Kidney (tissue), 14 donors: Measurements from ENCODE around the gene GALNT11. TPM values are rescaled to one million over a fixed set of nuclear protein-coding genes. Genes with fewer than 3 reads are reported as not detected.

Source experiments
- DNase-seq, 5 donors: peaks; one replicate each; pipeline ENCODE4 v3.0.0-alpha.2; 2013 to 2020
- FAIRE-seq: peaks from 2 replicates; lab custom pipeline; 2012; peaks lifted over from hg19 to GRCh38; lab: Jason Lieb, UNC
- H3K27ac ChIP-seq, 2 donors: one replicate each; pipeline ENCODE4 v1.7.0; 2013; ENCODE audit warnings: low read depth in 2 of 2, low read length in 2 of 2, inconsistent platforms in 1 of 2
- H3K27me3 ChIP-seq: one replicate; pipeline ENCODE4 v1.7.1; 2013; ENCODE audit warnings: low read length, inconsistent platforms; ENCODE audit not compliant: control insufficient read depth, insufficient read depth
- H3K36me3 ChIP-seq, 3 donors: one replicate each; pipeline versions ENCODE4 v1.7.0 to v1.7.1; 2013; ENCODE audit warnings: low read length in 3 of 3, control low read depth in 1 of 3, inconsistent platforms in 1 of 3; ENCODE audit not compliant: insufficient read depth in 3 of 3, control insufficient read depth in 2 of 3
- H3K4me1 ChIP-seq, 3 donors: one replicate each; pipeline versions ENCODE4 v1.7.0 to v1.7.1; 2013; ENCODE audit warnings: low read length in 3 of 3, inconsistent platforms in 1 of 3, low read depth in 1 of 3; ENCODE audit not compliant: control insufficient read depth in 2 of 3, insufficient read depth in 2 of 3
- H3K4me3 ChIP-seq, 3 donors: one replicate each; pipeline versions ENCODE4 v1.7.0 to v1.8.1; 2013; ENCODE audit warnings: low read length in 3 of 3, control low read depth in 1 of 3, inconsistent platforms in 1 of 3
- H3K9ac ChIP-seq, 3 donors: one replicate each; pipeline versions ENCODE4 v1.7.0 to v1.7.1; 2013; ENCODE audit warnings: low read length in 3 of 3, control low read depth in 1 of 3, inconsistent platforms in 1 of 3
- H3K9me3 ChIP-seq, 3 donors: one replicate each; pipeline versions ENCODE4 v1.7.0 to v1.7.1; 2013; ENCODE audit warnings: low read length in 3 of 3, control low read depth in 1 of 3, inconsistent platforms in 1 of 3; ENCODE audit not compliant: control insufficient read depth in 2 of 3, insufficient read depth in 1 of 3
- intact Hi-C: fragments of 100-400 bp; cut with DNase I; formaldehyde crosslinking; loops from one replicate; pipeline ENCODE4 v1.11.1; 2022
- polyA plus RNA-seq: library from polyadenylated mRNA; stranded (reverse); fragments of 350-450 nt; fragmentation: Illumina TruSeq; extraction: RNeasy Lipid Tissue Mini Kit (QIAGEN cat#74804); gene quantifications from one replicate; pipeline ENCODE4 v1.2.3, GENCODE V29; 2014; ENCODE audit warnings: low read depth, low replicate concordance; ENCODE audit not compliant: insufficient read depth
- total RNA-seq: library from RNA; stranded (reverse); fragmentation: NEBNext Ultra II Directional; extraction: Animal tissue kit (Norgen Biotek cat#: 25700); gene quantifications from one replicate; pipeline ENCODE4 v1.2.1, GENCODE V29; 2021
- TF ChIP-seq, protein P1 (sequence below): IDR thresholded peaks from 3 replicates; pipeline ENCODE4 v1.5.1; 2012; ENCODE audit warnings: mild to moderate bottlenecking, moderate library complexity, borderline replicate concordance; ENCODE audit not compliant: insufficient read depth; ENCODE audit errors: extremely low read depth
- donor health status: control.
- donor health status: control.
- donor health status: control.
- donor health status: control.
- donor health status: control.
- donor health status: DM: yes; HTN: yes; CAD: no.
- donor health status: Normal renal cell carcinoma (clear cell type).

GALNT11 gene
- total and polyA plus RNA-seq, 2 donors from 2014 or later: 86.3 to 116 TPM

DNA sequence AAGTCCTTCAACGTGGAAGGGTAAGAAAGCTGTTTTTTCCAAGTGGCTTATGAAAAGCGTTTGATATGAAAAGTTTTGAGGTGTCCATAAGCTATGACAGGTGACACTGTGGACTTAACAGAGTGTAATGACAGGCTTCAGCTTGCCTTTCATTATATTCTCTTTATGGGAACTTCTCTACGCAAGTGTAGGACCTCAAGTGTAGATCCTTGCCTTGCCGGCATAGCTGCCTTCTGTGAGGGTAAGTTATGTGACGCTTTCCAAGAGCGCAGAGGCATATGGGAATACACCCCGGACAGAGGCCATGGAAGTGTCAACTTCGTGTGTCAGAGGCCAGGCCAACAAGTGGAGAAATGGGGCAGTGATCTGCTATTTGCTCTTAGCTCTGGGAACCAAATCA, 91.9 kb downstream of the GALNT11 start:
- TF ChIP-seq, protein P1, sequence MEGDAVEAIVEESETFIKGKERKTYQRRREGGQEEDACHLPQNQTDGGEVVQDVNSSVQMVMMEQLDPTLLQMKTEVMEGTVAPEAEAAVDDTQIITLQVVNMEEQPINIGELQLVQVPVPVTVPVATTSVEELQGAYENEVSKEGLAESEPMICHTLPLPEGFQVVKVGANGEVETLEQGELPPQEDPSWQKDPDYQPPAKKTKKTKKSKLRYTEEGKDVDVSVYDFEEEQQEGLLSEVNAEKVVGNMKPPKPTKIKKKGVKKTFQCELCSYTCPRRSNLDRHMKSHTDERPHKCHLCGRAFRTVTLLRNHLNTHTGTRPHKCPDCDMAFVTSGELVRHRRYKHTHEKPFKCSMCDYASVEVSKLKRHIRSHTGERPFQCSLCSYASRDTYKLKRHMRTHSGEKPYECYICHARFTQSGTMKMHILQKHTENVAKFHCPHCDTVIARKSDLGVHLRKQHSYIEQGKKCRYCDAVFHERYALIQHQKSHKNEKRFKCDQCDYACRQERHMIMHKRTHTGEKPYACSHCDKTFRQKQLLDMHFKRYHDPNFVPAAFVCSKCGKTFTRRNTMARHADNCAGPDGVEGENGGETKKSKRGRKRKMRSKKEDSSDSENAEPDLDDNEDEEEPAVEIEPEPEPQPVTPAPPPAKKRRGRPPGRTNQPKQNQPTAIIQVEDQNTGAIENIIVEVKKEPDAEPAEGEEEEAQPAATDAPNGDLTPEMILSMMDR: no peak
- peaks cover 14 to 76% (median 45%) of the 10 kb centered on the region in 3 donors for H3K36me3 ChIP-seq

GRCh38 chr7:152120210-152120609, 94.7 kb downstream of the GALNT11 start:
- FAIRE-seq (no peak), DNase-seq (no peak)
- intact Hi-C loops: no loop called here
- H3K27ac ChIP-seq: no peak overlapping the region
- H3K4me3 ChIP-seq: no peak overlapping the region
- no peak overlapping the region for H3K9ac ChIP-seq
- H3K9me3 ChIP-seq: peaks cover 0 to 7% (median 0%) of the 10 kb centered on the region in 3 donors
- H3K4me1 ChIP-seq: no peaks in the 10 kb centered on the region
- TF ChIP-seq, protein P1: no peak
- peaks cover 20 to 85% (median 49%) of the 10 kb centered on the region in 3 donors for H3K36me3 ChIP-seq
- H3K27me3 ChIP-seq: no peaks in the 10 kb centered on the region

More for the DNA sequence above, 91.9 kb downstream of the GALNT11 start:
- intact Hi-C loops: no loop called here
- DNase-seq: no peak
- Histone ChIP-seq H3K27ac (no peak overlapping the region), H3K9ac (no peak overlapping the region), H3K27me3 (no peaks in the 10 kb centered on the region), H3K9me3 (no peaks in the 10 kb centered on the region), H3K4me1 (no peaks in the 10 kb centered on the region), H3K4me3 (no peak overlapping the region)
- FAIRE-seq: no peak

GRCh38 chr7:152120776-152121175, 95.3 kb downstream of the GALNT11 start:
- H3K27me3 ChIP-seq: no peaks in the 10 kb centered on the region
- peaks cover 0 to 7% (median 0%) of the 10 kb centered on the region in 3 donors for H3K9me3 ChIP-seq
- H3K27ac ChIP-seq: no peak overlapping the region
- H3K4me1 ChIP-seq: no peaks in the 10 kb centered on the region
- intact Hi-C loops: no loop called here
- TF ChIP-seq, protein P1: no peak
- H3K4me3 ChIP-seq: no peak overlapping the region
- H3K36me3 ChIP-seq: peaks cover 20 to 87% (median 48%) of the 10 kb centered on the region in 3 donors
- no peak for DNase-seq
- H3K9ac ChIP-seq: no peak overlapping the region
- no peak for FAIRE-seq

- no peaks in the 10 kb centered on the region for H3K4me1 ChIP-seq
- H3K27ac ChIP-seq: no peak overlapping the region
- peaks cover 20 to 84% (median 48%) of the 10 kb centered on the region in 3 donors for H3K36me3 ChIP-seq
- H3K4me3 ChIP-seq: no peak overlapping the region
- FAIRE-seq (no peak), DNase-seq (no peak)
- no peaks in the 10 kb centered on the region for H3K27me3 ChIP-seq
- intact Hi-C loops: no loop called here
- no peak overlapping the region for H3K9ac ChIP-seq
- peaks cover 0 to 7% (median 0%) of the 10 kb centered on the region in 3 donors for H3K9me3 ChIP-seq
- TF ChIP-seq, protein P1: no peak
Measured at GRCh38 chr7:152121432-152121831, 96.0 kb downstream of the GALNT11 start.
